Ectodermal cell (in vitro differentiated cells): ENCODE results near the gene DHRS12.

Source experiments
- H3K27ac ChIP-seq: 2 replicates; pipeline ENCODE4 v1.7.0; 2013; ENCODE audit warnings: mild to moderate bottlenecking, low read depth, low read length; ENCODE audit not compliant: insufficient read depth, poor library complexity, severe bottlenecking
- H3K27me3 ChIP-seq: 2 replicates; pipeline ENCODE4 v1.7.0; 2013; ENCODE audit warnings: mild to moderate bottlenecking, low read length; ENCODE audit not compliant: insufficient read depth, control insufficient read depth, poor library complexity, severe bottlenecking
- H3K36me3 ChIP-seq: one replicate; pipeline ENCODE4 v1.7.0; 2013; ENCODE audit warnings: low read length; ENCODE audit not compliant: control insufficient read depth, insufficient read depth
- H3K4me1 ChIP-seq: one replicate; pipeline ENCODE4 v1.7.0; 2013; ENCODE audit warnings: low read length; ENCODE audit not compliant: control insufficient read depth, insufficient read depth
- H3K4me3 ChIP-seq: 2 replicates; pipeline ENCODE4 v1.7.0; 2013; ENCODE audit warnings: low read depth, low read length, control low read depth; ENCODE audit not compliant: insufficient read depth
- H3K9me3 ChIP-seq: 2 replicates; pipeline ENCODE4 v1.7.0; 2013; ENCODE audit warnings: mild to moderate bottlenecking, low read length, moderate library complexity; ENCODE audit not compliant: control insufficient read depth
- WGBS, 2 experiments: methylation state at CpG; one replicate each; pipeline ENCODE4 v1.1.7; 2013; ENCODE audit warnings: missing lambda C conversion rate in 2 of 2; 5-methylcytosine and 5-hydroxymethylcytosine counted together

DHRS12 gene

GRCh38 chr13:51839711-51840540 lies 36.0 kb upstream of the DHRS12 start:
- 93% methylated on average over 9 to 10 of the region's 10 CpGs for WGBS, 2 experiments
- Histone ChIP-seq H3K36me3 (no peaks in the 10 kb centered on the region), H3K27ac (no peak overlapping the region), H3K27me3 (no peaks in the 10 kb centered on the region), H3K4me1 (no peaks in the 10 kb centered on the region), H3K4me3 (no peak overlapping the region), H3K9me3 (no peaks in the 10 kb centered on the region)

GRCh38 chr13:51838240-51838846 lies 34.4 kb upstream of the DHRS12 start:
- 93% methylated on average over 8 of the region's 8 CpGs for WGBS, 2 experiments
- Histone ChIP-seq H3K9me3 (no peaks in the 10 kb centered on the region), H3K36me3 (no peaks in the 10 kb centered on the region), H3K4me3 (no peak overlapping the region), H3K4me1 (no peaks in the 10 kb centered on the region), H3K27ac (no peak overlapping the region), H3K27me3 (no peaks in the 10 kb centered on the region)

- H3K4me3 ChIP-seq, result no peak overlapping the region
- H3K27me3 ChIP-seq, result no peaks in the 10 kb centered on the region
- no peaks in the 10 kb centered on the region for H3K36me3 ChIP-seq
- WGBS, 2 experiments, result 88 to 93% methylated on average over 3 of the region's 3 CpGs
- H3K4me1 ChIP-seq, result no peaks in the 10 kb centered on the region
- H3K27ac ChIP-seq, result no peak overlapping the region
- no peaks in the 10 kb centered on the region for H3K9me3 ChIP-seq
Observed at GRCh38 chr13:51837016-51837415, 33.1 kb upstream of the DHRS12 start.

- Histone ChIP-seq H3K36me3 (no peaks in the 10 kb centered on the region), H3K27ac (no peak overlapping the region), H3K4me3 (no peak overlapping the region), H3K27me3 (no peaks in the 10 kb centered on the region), H3K9me3 (no peaks in the 10 kb centered on the region), H3K4me1 (no peaks in the 10 kb centered on the region)
- 80 to 82% methylated on average over 6 to 7 of the region's 7 CpGs for WGBS, 2 experiments
Observed at GRCh38 chr13:51834581-51835171, 30.7 kb upstream of the DHRS12 start.

GRCh38 chr13:51833980-51834379 lies 30.0 kb upstream of the DHRS12 start:
- no peaks in the 10 kb centered on the region for H3K4me1 ChIP-seq
- H3K27me3 ChIP-seq, result no peaks in the 10 kb centered on the region
- no peaks in the 10 kb centered on the region for H3K9me3 ChIP-seq
- H3K27ac ChIP-seq, result no peak overlapping the region
- H3K36me3 ChIP-seq, result no peaks in the 10 kb centered on the region
- 93 to 94% methylated on average over 10 of the region's 10 CpGs for WGBS, 2 experiments
- H3K4me3 ChIP-seq, result no peak overlapping the region

GRCh38 chr13:51832471-51833152 lies 28.6 kb upstream of the DHRS12 start:
- Histone ChIP-seq H3K4me1 (no peaks in the 10 kb centered on the region), H3K27ac (no peak overlapping the region)

GRCh38 chr13:51831519-51831918 lies 27.6 kb upstream of the DHRS12 start:
- Histone ChIP-seq H3K27ac (no peak overlapping the region), H3K4me3 (no peak overlapping the region), H3K4me1 (no peaks in the 10 kb centered on the region), H3K36me3 (no peaks in the 10 kb centered on the region), H3K9me3 (no peaks in the 10 kb centered on the region), H3K27me3 (no peaks in the 10 kb centered on the region)
- WGBS, 2 experiments, result 94 to 96% methylated on average over 5 of the region's 5 CpGs

More at GRCh38 chr13:51832471-51833152, 28.6 kb upstream of the DHRS12 start:
- Histone ChIP-seq H3K4me3 (no peak overlapping the region), H3K36me3 (no peaks in the 10 kb centered on the region), H3K9me3 (no peaks in the 10 kb centered on the region), H3K27me3 (no peaks in the 10 kb centered on the region)
- WGBS, 2 experiments, result 80 to 85% methylated on average over 6 of the region's 6 CpGs

- WGBS, 2 experiments, result 90 to 94% methylated on average over 2 of the region's 2 CpGs
- Histone ChIP-seq H3K36me3 (no peaks in the 10 kb centered on the region), H3K27me3 (no peaks in the 10 kb centered on the region), H3K4me1 (no peaks in the 10 kb centered on the region), H3K4me3 (no peak overlapping the region), H3K27ac (no peak overlapping the region), H3K9me3 (no peaks in the 10 kb centered on the region)
Observed at GRCh38 chr13:51829568-51829899, 25.6 kb upstream of the DHRS12 start.

GRCh38 chr13:51828730-51829567 lies 25.0 kb upstream of the DHRS12 start:
- Histone ChIP-seq H3K4me1 (no peaks in the 10 kb centered on the region), H3K27ac (no peak overlapping the region), H3K4me3 (no peak overlapping the region), H3K36me3 (no peaks in the 10 kb centered on the region), H3K9me3 (no peaks in the 10 kb centered on the region), H3K27me3 (no peaks in the 10 kb centered on the region)
- 95 to 98% methylated on average over 5 to 7 of the region's 8 CpGs for WGBS, 2 experiments
